ENCODE measurements around the gene FUZ. TPM values are rescaled to one million over a fixed set of nuclear protein-coding genes. Genes with fewer than 3 reads are reported as not detected.

The FUZ gene
- total RNA-seq, 1 donor from 2014 or later = 14.5 TPM

GRCh38 chr19:49851456-49852259 lies 38.6 kb upstream of the FUZ start:
- DNase-seq (ENCODE audit: extremely low read depth, low read depth, low spot score) = no peak

DNA sequence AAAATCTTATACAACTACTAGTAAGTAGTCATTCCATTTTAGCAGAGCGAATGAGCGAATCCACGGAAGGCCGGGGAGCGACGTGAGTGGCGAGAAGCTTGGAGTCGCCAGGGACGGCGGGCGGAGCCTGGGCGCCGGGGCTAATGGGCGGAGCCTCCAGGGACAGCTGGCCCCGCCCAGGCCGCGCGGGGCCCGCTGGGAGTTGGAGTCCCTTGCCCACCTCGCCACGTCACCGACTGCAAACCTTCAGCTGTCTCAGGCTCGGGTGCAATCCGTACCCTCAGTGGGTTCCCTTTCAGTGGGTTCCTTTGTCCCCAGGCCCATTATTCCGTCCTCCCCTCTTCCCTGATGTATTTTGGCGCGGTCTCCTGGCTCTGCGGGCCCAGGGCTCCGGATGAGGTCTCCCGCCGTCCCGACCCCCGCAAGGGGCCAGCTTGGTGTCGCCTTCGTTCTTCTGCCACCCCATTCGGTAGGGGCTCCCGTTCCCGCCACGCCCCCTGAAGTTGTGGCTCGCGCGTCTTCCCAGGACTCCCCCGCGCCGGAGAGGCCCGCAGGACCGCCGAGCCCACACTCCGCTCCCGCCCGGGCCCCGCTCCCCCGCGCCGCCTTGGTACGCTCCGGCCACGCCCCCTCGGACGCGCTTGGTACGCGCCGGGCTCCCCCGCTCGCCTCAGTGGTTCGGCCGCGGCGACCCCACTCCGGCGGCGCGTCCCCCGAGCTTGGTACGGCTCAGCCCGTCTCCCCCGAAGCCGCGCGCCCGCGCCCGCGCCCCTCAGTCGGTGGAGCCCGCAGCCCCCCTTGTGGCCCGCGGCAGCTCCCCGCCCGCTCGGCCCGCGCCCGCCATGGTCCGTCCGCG lies 37.6 kb upstream of the FUZ start, which contains the start of gene PTOV1:
TSS of gene PTOV1 (plus strand) at position 673 of the 856 bp plus-strand sequence.
- no peak for DNase-seq (ENCODE audit: extremely low read depth, low read depth, low spot score)

GRCh38 chr19:49850221-49850486 lies 37.1 kb upstream of the FUZ start:
- DNase-seq (ENCODE audit: extremely low read depth, low read depth, low spot score) = no peak

DNA sequence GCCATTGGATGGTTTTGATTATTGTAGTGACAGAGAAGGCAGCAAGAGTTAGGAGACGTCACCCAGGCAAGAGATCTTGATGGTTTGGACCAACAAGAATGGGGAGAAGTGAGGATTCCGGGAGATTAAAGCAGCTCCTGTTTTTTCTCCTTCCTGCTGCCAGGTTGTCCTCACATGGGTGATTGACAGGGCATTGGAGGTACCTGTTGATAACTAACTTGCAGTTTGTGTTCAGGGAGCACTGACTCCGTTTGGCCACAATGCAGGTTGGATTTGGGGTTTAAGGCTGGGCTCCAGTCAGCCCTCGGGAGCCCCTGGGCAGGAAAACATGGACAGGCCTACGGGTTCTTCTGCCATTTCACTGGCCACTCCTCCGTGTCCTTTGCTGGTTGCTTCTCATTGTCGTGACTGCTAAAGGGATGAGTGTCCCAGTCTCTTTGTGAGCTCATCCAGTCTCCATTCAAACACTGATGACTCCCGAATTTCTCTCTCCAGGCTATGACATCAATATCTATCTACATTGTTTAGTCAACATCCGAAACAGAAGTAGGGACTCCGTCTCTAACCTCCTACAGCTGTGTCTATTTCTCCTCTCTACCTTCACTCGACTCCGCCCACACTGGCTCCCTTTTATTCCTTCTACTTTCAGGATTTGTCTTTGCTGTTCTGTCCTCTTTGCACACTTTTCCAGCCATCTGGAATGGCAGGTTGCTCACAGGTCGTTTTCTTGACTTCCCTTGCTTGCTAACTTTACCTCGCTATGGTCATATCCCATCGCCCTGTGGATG lies 36.5 kb upstream of the FUZ start:
- no peak for DNase-seq (ENCODE audit: extremely low read depth, low read depth, low spot score)

DNA sequence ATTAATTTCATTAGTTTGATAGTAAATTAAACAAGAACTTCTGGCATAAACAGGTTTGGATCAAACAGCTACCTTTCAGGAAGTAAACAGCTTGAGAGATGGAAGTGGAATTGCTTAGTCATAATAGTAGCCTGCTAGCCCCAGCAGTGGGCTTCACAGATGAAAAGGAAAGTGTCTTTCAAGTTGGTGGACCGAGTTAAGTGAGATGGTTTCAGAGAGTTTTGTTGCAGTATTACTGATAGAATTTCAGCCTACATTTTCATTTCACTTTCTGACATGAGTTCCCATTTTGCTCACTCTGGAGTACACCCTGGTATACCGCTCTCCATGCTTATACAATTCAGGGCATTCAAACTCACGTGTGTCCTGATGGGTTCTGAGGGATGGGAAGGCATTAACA lies 35.8 kb upstream of the FUZ start:
- no peak for DNase-seq (ENCODE audit: extremely low read depth, low read depth, low spot score)

DNA sequence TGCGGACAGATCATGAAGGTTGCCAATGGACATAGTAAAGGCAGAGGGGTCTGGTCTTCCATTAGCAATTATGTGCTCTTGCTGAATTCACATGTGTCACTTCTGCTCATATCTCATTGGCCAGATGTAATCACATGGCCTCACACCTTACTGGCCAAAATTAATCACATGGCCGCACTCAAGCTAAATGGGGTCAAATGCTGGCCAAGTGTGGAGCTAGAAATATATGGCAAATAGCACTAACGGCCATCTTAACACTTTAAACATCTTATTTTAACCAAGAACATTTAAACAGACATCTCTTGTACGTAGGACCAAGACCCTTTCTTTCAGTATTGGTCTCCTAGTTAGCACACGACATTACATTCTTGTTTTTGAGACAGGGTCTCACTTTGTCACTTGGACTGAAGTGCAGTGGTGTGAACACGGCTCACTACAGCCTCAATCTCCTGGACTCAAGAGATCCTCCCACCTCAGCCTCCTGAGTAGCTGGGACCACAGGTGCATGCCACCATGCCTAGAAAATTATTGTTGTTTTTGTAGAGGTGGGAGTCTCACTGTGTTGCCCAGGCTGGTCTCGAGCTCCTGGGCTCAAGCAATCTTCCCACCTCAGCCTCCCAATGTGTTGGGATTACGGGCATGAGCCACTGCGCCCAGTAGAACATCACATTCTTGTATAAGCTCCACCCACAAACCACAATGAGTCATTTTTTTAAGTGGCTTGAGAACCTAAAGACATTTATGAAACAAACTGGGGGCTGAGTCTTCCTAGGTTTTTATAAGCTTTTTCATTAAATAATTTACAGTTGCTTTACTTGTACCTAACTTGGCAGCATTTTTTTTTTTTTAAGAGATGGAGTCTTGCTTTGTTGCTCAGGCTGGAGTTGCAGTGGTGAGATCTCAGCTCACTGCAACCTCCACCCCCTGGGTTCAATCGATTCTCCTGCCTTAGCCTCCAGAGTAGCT lies 34.9 kb upstream of the FUZ start:
- DNase-seq (ENCODE audit: extremely low read depth, low read depth, low spot score) = no peak

- no peak for DNase-seq (ENCODE audit: extremely low read depth, low read depth, low spot score)
Observed at GRCh38 chr19:49846408-49846807, 33.3 kb upstream of the FUZ start.

GRCh38 chr19:49845414-49845813 lies 32.3 kb upstream of the FUZ start:
- no peak for DNase-seq (ENCODE audit: extremely low read depth, low read depth, low spot score)

- DNase-seq (ENCODE audit: extremely low read depth, low read depth, low spot score) = no peak
Observed at GRCh38 chr19:49844138-49845095, 31.3 kb upstream of the FUZ start.

- no peak for DNase-seq (ENCODE audit: extremely low read depth, low read depth, low spot score)
Observed at GRCh38 chr19:49843265-49843664, 30.2 kb upstream of the FUZ start.

DNA sequence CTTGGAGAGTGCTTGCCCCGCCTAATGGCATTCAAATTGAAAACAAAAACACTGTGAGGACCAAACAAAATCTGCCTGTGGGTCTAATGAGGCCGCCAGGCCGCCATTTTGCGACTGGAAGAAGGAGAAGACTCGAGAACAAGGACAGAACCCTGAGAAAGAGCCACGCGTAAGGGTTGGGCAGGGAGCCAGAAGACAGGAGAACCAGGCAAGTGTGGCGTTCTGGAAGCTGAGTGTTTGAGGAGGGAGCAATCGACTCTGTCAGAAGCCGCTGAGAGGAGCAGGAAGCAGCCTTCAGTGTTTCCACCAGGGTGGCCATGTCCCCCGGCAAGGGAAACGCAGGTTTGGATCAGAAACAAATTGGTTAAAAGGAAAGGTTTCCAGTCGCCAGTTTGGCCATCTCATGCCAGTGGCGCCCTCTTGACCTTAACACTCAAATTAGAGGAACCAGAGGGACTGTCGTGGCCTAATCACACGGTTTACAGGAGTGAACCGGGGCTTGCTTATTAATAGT lies 27.7 kb upstream of the FUZ start:
- no peak for DNase-seq (ENCODE audit: extremely low read depth, low read depth, low spot score)

DNA sequence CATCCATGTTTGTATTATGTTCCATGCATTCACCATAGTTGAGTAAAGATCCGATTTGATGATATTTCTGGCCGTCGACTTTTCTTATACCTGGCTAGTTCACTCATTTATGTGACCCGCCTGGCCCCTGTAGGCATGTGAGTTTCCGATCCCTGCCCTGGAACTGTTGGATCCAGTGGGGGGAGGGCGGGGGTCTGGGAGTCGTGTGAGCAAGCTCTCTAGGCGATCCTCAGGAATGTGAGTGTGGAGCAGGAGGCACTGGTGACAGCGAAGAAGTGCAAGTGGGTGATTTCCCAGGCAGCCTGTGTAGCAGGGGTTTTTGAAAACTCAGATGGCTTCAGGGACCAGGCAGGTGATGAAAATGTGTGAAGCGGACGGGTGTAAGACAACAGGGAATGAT lies 27.2 kb upstream of the FUZ start:
- no peak for DNase-seq (ENCODE audit: extremely low read depth, low read depth, low spot score)

DNA sequence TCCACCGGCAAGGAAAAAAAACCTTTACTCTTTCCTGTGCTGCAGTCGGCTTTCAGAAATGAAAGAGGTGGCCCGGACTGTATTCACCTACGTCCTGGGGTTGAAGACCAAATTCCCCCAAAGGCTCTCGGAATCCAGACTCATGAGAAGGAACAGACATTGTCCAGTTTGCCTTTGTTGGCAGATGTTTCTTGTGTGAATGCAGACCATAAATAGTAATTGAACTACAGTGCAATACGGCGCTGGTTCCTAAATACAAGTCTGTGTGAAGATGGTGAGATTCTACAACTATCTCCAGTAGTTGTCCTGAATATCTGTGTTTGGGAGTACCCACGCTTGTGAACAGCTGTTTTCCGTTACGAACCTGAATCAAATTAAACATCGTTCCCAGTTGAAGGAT lies 26.6 kb upstream of the FUZ start:
- DNase-seq (ENCODE audit: extremely low read depth, low read depth, low spot score) = no peak

GRCh38 chr19:49838885-49839588 lies 25.9 kb upstream of the FUZ start:
- DNase-seq (ENCODE audit: extremely low read depth, low read depth, low spot score) = no peak

- DNase-seq (ENCODE audit: extremely low read depth, low read depth, low spot score) = no peak
Observed at GRCh38 chr19:49837425-49837824, 24.3 kb upstream of the FUZ start.

- DNase-seq (ENCODE audit: extremely low read depth, low read depth, low spot score) = no peak
Observed at GRCh38 chr19:49837009-49837310, 23.9 kb upstream of the FUZ start.

DNA sequence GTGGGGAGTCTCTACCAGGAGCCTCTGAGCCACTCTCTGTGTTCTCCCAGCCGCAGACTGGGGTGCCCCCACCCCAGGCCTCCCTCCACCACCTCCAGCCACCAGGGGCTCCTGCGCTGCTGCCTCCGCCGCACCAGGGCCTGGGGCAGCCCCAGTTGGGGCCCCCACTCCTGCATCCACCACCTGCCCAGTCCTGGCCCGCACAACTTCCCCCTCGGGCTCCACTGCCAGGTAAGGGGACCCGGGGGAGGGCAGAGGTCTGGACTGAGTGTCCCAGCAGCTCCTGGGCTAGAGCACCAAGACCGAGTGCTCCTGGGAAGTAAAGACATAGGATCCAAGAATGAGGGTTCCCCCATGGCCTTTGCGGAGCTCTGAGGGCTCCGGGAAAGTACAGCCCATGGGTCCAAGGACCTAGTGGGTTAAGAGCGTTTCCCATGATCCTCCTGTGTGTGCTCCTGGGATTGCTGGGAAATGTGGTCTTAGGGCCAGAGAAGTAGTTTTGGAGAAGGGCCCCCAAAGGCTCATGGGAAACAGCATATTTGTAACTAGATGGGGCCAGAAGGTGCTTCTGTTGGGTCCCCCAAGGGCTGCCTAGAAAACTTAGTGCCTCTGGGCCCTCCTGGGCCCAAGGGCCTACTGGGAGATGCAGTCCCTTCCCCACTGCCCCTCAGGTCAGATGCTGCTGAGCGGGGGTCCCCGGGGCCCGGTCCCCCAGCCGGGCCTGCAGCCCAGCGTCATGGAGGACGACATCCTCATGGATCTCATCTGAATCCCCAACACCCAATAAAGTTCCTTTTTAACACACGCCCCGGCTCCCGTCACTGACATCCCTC lies 23.3 kb upstream of the FUZ start:
- no peak for DNase-seq (ENCODE audit: extremely low read depth, low read depth, low spot score)

GRCh38 chr19:49835562-49835961 lies 22.5 kb upstream of the FUZ start:
- DNase-seq (ENCODE audit: extremely low read depth, low read depth, low spot score) = no peak
